ENCODE measurements around the gene WNT7A.

WNT7A gene

GRCh38 chr3:13768453-13768852, 111.4 kb downstream of the WNT7A start:
- no peak for DNase-seq (ENCODE audit: low read depth in 2 of 2)

GRCh38 chr3:13767896-13768295, 112.0 kb downstream of the WNT7A start:
- no peak overlapping the region for H3K4me3 ChIP-seq (replicated peaks in 1 of 2; ENCODE audit: low read depth in 2 of 2, low read length in 2 of 2)
- TF ChIP-seq CTCF (IDR thresholded peaks at IDR 0.05; ENCODE audit: low read depth, low read length), result no peak
- no peak for DNase-seq (ENCODE audit: low read depth in 2 of 2)

More at GRCh38 chr3:13768453-13768852, 111.4 kb downstream of the WNT7A start:
- no peak for TF ChIP-seq CTCF (IDR thresholded peaks at IDR 0.05; ENCODE audit: low read depth, low read length)
- H3K4me3 ChIP-seq (replicated peaks in 1 of 2; ENCODE audit: low read depth in 2 of 2, low read length in 2 of 2), result no peak overlapping the region

GRCh38 chr3:13767030-13767429, 112.8 kb downstream of the WNT7A start:
- no peak overlapping the region for H3K4me3 ChIP-seq (replicated peaks in 1 of 2; ENCODE audit: low read depth in 2 of 2, low read length in 2 of 2)
- TF ChIP-seq CTCF (IDR thresholded peaks at IDR 0.05; ENCODE audit: low read depth, low read length), result no peak
- no peak for DNase-seq (ENCODE audit: low read depth in 2 of 2)

Data from cardiac fibroblast (primary cell).